ENCODE results near the gene LINC01488.

GRCh38 chr11:69497221-69497787, 15.8 kb downstream of the LINC01488 start:
- TF ChIP-seq CTCF (IDR thresholded peaks at IDR 0.05) (no peak), POLR2A (IDR thresholded peaks at IDR 0.05) (no peak), EP300 (IDR thresholded peaks at IDR 0.05) (peak in 1 of 4 donors; percentile 22)

All from sigmoid colon (tissue), 4 donors.